ENCODE results near the gene SNRPB.
"Not testable (repeated sequence)": the region's sequence is repeated elsewhere in the genome, so short reads cannot be mapped to it uniquely, and the experiment has no call there.

DNA sequence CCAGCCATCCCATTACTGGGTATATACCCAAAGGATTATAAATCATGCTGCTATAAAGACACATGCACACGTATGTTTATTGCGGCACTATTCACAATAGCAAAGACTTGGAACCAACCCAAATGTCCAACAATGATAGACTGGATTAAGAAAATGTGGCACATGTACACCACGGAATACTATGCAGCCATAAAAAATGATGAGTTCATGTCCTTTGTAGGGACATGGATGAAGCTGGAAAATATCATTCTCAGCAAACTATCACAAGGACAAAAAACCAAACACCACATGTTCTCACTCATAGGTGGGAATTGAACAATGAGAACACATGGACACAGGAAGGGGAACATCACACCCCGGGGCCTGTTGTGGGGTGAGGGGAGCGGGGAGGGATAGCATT lies 35.8 kb upstream of the SNRPB start:
- TF ChIP-seq, protein P1, sequence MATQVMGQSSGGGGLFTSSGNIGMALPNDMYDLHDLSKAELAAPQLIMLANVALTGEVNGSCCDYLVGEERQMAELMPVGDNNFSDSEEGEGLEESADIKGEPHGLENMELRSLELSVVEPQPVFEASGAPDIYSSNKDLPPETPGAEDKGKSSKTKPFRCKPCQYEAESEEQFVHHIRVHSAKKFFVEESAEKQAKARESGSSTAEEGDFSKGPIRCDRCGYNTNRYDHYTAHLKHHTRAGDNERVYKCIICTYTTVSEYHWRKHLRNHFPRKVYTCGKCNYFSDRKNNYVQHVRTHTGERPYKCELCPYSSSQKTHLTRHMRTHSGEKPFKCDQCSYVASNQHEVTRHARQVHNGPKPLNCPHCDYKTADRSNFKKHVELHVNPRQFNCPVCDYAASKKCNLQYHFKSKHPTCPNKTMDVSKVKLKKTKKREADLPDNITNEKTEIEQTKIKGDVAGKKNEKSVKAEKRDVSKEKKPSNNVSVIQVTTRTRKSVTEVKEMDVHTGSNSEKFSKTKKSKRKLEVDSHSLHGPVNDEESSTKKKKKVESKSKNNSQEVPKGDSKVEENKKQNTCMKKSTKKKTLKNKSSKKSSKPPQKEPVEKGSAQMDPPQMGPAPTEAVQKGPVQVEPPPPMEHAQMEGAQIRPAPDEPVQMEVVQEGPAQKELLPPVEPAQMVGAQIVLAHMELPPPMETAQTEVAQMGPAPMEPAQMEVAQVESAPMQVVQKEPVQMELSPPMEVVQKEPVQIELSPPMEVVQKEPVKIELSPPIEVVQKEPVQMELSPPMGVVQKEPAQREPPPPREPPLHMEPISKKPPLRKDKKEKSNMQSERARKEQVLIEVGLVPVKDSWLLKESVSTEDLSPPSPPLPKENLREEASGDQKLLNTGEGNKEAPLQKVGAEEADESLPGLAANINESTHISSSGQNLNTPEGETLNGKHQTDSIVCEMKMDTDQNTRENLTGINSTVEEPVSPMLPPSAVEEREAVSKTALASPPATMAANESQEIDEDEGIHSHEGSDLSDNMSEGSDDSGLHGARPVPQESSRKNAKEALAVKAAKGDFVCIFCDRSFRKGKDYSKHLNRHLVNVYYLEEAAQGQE (IDR thresholded peaks at IDR 0.05; ENCODE audit: unreplicated experiment) = not testable (repeated sequence)
- TF ChIP-seq, protein P2, sequence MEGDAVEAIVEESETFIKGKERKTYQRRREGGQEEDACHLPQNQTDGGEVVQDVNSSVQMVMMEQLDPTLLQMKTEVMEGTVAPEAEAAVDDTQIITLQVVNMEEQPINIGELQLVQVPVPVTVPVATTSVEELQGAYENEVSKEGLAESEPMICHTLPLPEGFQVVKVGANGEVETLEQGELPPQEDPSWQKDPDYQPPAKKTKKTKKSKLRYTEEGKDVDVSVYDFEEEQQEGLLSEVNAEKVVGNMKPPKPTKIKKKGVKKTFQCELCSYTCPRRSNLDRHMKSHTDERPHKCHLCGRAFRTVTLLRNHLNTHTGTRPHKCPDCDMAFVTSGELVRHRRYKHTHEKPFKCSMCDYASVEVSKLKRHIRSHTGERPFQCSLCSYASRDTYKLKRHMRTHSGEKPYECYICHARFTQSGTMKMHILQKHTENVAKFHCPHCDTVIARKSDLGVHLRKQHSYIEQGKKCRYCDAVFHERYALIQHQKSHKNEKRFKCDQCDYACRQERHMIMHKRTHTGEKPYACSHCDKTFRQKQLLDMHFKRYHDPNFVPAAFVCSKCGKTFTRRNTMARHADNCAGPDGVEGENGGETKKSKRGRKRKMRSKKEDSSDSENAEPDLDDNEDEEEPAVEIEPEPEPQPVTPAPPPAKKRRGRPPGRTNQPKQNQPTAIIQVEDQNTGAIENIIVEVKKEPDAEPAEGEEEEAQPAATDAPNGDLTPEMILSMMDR (conservative IDR thresholded peaks at IDR 0.05; ENCODE audit: low read depth in 2 of 2) = not testable (repeated sequence)
- TF ChIP-seq ZNF114 (CRISPR knock-in tag; IDR thresholded peaks at IDR 0.05); POLR2AphosphoS5 (IDR thresholded peaks at IDR 0.05; ENCODE audit: low read depth); EZH2phosphoT487 (IDR thresholded peaks at IDR 0.05; ENCODE audit: unreplicated experiment); EZH2 (IDR thresholded peaks at IDR 0.05; ENCODE audit: low read depth, unreplicated experiment); CREB1 (CRISPR knock-in tag; IDR thresholded peaks at IDR 0.05; ENCODE audit: low read depth): not testable (repeated sequence)
